HCT116 (cell line): ENCODE results near the gene HOXD13. TPM values are rescaled to one million over a fixed set of nuclear protein-coding genes. Genes with fewer than 3 reads are reported as not detected.

Source experiments
- ATAC-seq: fragments of 200-7000 bp; cut with Tn5 transposase; 2 replicates; pipeline ENCODE4 v1.9.1; 2020; ENCODE audit warnings: mild to moderate bottlenecking, moderate library complexity
- BruUV-seq: library from RNA; stranded (reverse); fragments of 400-500 nt; replicated peaks from 2 replicates; lab custom pipeline; 2021; lab: Mats Ljungman, UMichigan
- CTCF ChIA-PET: fragments of 300-600 bp; sonication (Branson Sonifier 250); formaldehyde crosslinking; loops from one replicate; lab custom pipeline; 2021; ENCODE audit warnings: antibody characterized with exemption; lab: Charles Lee
- POLR2A ChIA-PET: fragments of 300-600, 350-600 bp; sonication (Branson Sonifier 250); formaldehyde crosslinking; loops from one replicate; lab custom pipeline; 2021; ENCODE audit warnings: antibody characterized with exemption; lab: Charles Lee
- RAD21 ChIA-PET, 2 experiments: fragments of 300-600 bp; sonication (Branson Sonifier 250); formaldehyde crosslinking; loops; one replicate each; lab custom pipeline; 2023; ENCODE audit warnings: low total read pairs in 2 of 2; ENCODE audit not compliant: uncharacterized antibody in 2 of 2, unreplicated experiment in 2 of 2, low non-redundant PET in 1 of 2; lab: Charles Lee
- DNase-seq: peaks from one replicate; pipeline ENCODE4 v3.0.0-alpha.2; 2010; ENCODE audit warnings: low read depth, low spot score
- H2AFZ ChIP-seq: fragments of 200-600 bp; shearing (Covaris generic), sonication (generic); 2 replicates; pipeline ENCODE4 v1.6.1; 2017; ENCODE audit warnings: low read depth, mixed run types, mixed read lengths, antibody characterized with exemption, low read length; ENCODE audit not compliant: poor library complexity, severe bottlenecking
- H3K27ac ChIP-seq: 2 replicates; pipeline ENCODE4 v1.5.1; 2012; ENCODE audit warnings: low read depth, low read length
- H3K27me3 ChIP-seq: fragments of 200-600 bp; sonication (generic); 2 replicates; pipeline ENCODE4 v1.6.1; 2016; ENCODE audit warnings: mixed run types, low read length, mixed read lengths; ENCODE audit not compliant: insufficient read depth
- H3K36me3 ChIP-seq, 2 experiments: fragments of 200-500 bp in 1 of 2; fragments of 200-600 bp in 1 of 2; sonication (Bioruptor generic) in 1 of 2; sonication (generic) in 1 of 2; 2 replicates each; pipeline versions ENCODE4 v1.5.1 to v1.6.1; 2014 to 2016; ENCODE audit warnings: low read length in 2 of 2, inconsistent platforms in 1 of 2, mixed read lengths in 1 of 2, mixed run types in 1 of 2; ENCODE audit not compliant: insufficient read depth in 2 of 2, control insufficient read depth in 1 of 2
- H3K4me1 ChIP-seq, 2 experiments: fragments of 200-600 bp in 1 of 2; sonication (generic) in 1 of 2; 2 replicates each; pipeline versions ENCODE4 v1.5.1 to v1.6.1; 2012 to 2017; ENCODE audit warnings: low read length in 2 of 2, inconsistent platforms in 1 of 2, mild to moderate bottlenecking in 1 of 2, mixed read lengths in 1 of 2, mixed run types in 1 of 2, moderate library complexity in 1 of 2; ENCODE audit not compliant: insufficient read depth in 2 of 2, control insufficient read depth in 1 of 2
- H3K4me2 ChIP-seq: fragments of 200-600 bp; sonication (generic); 2 replicates; pipeline ENCODE4 v1.6.1; 2017; ENCODE audit warnings: mixed run types, low read length, mixed read lengths
- H3K4me3 ChIP-seq, 2 experiments: fragments of 200-600 bp in 1 of 2; sonication (generic) in 1 of 2; replicated peaks in 1 of 2; 2 replicates each; pipeline ENCODE4 v1.5.1; 2011 to 2016; ENCODE audit warnings: low read length in 2 of 2, control low read depth in 1 of 2, low read depth in 1 of 2, mild to moderate bottlenecking in 1 of 2, mixed read lengths in 1 of 2, mixed run types in 1 of 2
- H3K79me2 ChIP-seq: fragments of 200-600 bp; sonication (generic); 2 replicates; pipeline ENCODE4 v1.6.1; 2017; ENCODE audit warnings: mild to moderate bottlenecking, mixed run types, low read length, moderate library complexity, mixed read lengths; ENCODE audit not compliant: insufficient read depth
- H3K9ac ChIP-seq: fragments of 200-600 bp; sonication (generic); 2 replicates; pipeline ENCODE4 v1.6.1; 2016; ENCODE audit warnings: low read length, mixed read lengths
- H3K9me2 ChIP-seq: fragments of 200-600 bp; sonication (generic), shearing (Covaris generic); 2 replicates; pipeline ENCODE4 v1.6.1; 2017; ENCODE audit warnings: mixed run types, mild to moderate bottlenecking, moderate library complexity; ENCODE audit not compliant: insufficient read depth
- H3K9me3 ChIP-seq, 2 experiments: fragments of 200-500 bp in 1 of 2; fragments of 200-600 bp in 1 of 2; sonication (Bioruptor generic) in 1 of 2; sonication (generic) in 1 of 2; 2 replicates each; pipeline ENCODE4 v1.6.1; 2014 to 2017; ENCODE audit warnings: low read length in 2 of 2, mixed read lengths in 2 of 2, inconsistent platforms in 1 of 2, low read depth in 1 of 2, mild to moderate bottlenecking in 1 of 2, mixed run types in 1 of 2, moderate library complexity in 1 of 2; ENCODE audit not compliant: control insufficient read depth in 1 of 2, insufficient read depth in 1 of 2
- H4K20me1 ChIP-seq: fragments of 200-600 bp; sonication (generic), shearing (Covaris generic); 2 replicates; pipeline ENCODE4 v1.6.1; 2017; ENCODE audit warnings: mixed run types, mild to moderate bottlenecking, moderate library complexity; ENCODE audit not compliant: insufficient read depth
- CBX3 ChIP-seq: IDR thresholded peaks from 2 replicates; pipeline ENCODE4 v1.6.1; 2012; ENCODE audit warnings: low read depth
- CEBPB ChIP-seq: IDR thresholded peaks from 2 replicates; pipeline ENCODE4 v1.6.1; 2012; ENCODE audit warnings: low read depth
- EGR1 ChIP-seq: IDR thresholded peaks from 2 replicates; pipeline ENCODE4 v1.6.1; 2012; ENCODE audit warnings: low read depth
- FOSL1 ChIP-seq: IDR thresholded peaks from 2 replicates; pipeline ENCODE4 v1.6.1; 2012; ENCODE audit warnings: low read depth
- JUND ChIP-seq: IDR thresholded peaks from 2 replicates; pipeline ENCODE4 v1.6.1; 2012
- REST ChIP-seq: IDR thresholded peaks from 2 replicates; pipeline ENCODE4 v1.6.1; 2012; ENCODE audit warnings: low read depth
- SIN3A ChIP-seq: IDR thresholded peaks from 2 replicates; pipeline ENCODE4 v1.6.1; 2012; ENCODE audit warnings: low read depth
- SP1 ChIP-seq: IDR thresholded peaks from 2 replicates; pipeline ENCODE4 v1.6.1; 2012; ENCODE audit warnings: low read depth
- ZNF274 ChIP-seq: fragments of 200-500 bp; sonication (Bioruptor generic); IDR thresholded peaks from 2 replicates; pipeline ENCODE4 v1.6.1; 2014; ENCODE audit warnings: mild to moderate bottlenecking, low read depth, low read length, inconsistent platforms
- intact Hi-C: fragments of 100-400 bp; cut with micrococcal nuclease; formaldehyde crosslinking; loops from 2 replicates; pipeline ENCODE4 v1.10.0; 2022
- total RNA-seq: library from RNA; stranded (reverse); gene quantifications from one replicate; pipeline ENCODE4 v1.2.1, GENCODE V29; 2021; ENCODE audit not compliant: unreplicated experiment

The HOXD13 gene
- total RNA-seq, 1 experiment from 2014 or later, result not detected

DNA sequence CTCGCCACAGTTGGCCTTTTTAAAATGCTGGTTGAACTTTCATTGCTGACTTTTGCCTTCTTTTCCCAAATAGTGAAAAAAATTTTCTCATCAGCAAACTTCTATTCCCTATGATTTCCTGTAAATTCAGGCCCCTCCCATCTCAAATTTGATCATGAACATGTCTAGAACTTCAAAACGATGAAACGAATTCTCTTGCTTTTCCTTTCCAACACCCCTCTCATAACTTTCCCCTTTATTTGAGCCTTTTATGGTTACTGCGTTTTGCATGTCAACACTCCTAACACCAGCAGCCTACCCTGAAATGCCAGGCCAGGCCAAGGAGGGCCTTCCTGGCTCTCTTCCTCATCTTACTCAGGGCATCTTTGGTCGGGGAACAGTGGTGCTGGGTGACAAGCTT is 1.7 kb upstream of the HOXD13 start:
- H3K9ac ChIP-seq, result no peak overlapping the region
- intact Hi-C loops, result no loop called here
- no peaks in the 10 kb centered on the region for H3K36me3 ChIP-seq
- TF ChIP-seq ZNF274, result no peak
- no peak for TF ChIP-seq CEBPB
- TF ChIP-seq EGR1, result no peak
- TF ChIP-seq FOSL1, result no peak
- no peak for TF ChIP-seq SP1
- no peak for TF ChIP-seq CBX3
- no peak for TF ChIP-seq JUND
- TF ChIP-seq SIN3A, result no peak
- no peak for TF ChIP-seq REST
- no peak overlapping the region for H3K4me3 ChIP-seq
- H3K4me2 ChIP-seq, result no peak overlapping the region
- no peaks in the 10 kb centered on the region for H3K27me3 ChIP-seq
- no peaks in the 10 kb centered on the region for H3K4me1 ChIP-seq
- no peaks in the 10 kb centered on the region for H3K9me2 ChIP-seq
- ATAC-seq (no peak), DNase-seq (no peak)
- RAD21 ChIA-PET, result no interaction called here
- no peaks in the 10 kb centered on the region for H4K20me1 ChIP-seq
- CTCF ChIA-PET, result no interaction called here
- POLR2A ChIA-PET, result no interaction called here
- no peaks in the 10 kb centered on the region for H3K9me3 ChIP-seq
- H3K79me2 ChIP-seq, result no peaks in the 10 kb centered on the region
- BruUV-seq, result no TSS peak
- no peak overlapping the region for H3K27ac ChIP-seq
- no peak overlapping the region for H2AFZ ChIP-seq
